Measurements from ENCODE around the gene COL23A1.
"Not testable (repeated sequence)": the region's sequence is repeated elsewhere in the genome, so short reads cannot be mapped to it uniquely, and the experiment has no call there.

COL23A1 gene

DNA sequence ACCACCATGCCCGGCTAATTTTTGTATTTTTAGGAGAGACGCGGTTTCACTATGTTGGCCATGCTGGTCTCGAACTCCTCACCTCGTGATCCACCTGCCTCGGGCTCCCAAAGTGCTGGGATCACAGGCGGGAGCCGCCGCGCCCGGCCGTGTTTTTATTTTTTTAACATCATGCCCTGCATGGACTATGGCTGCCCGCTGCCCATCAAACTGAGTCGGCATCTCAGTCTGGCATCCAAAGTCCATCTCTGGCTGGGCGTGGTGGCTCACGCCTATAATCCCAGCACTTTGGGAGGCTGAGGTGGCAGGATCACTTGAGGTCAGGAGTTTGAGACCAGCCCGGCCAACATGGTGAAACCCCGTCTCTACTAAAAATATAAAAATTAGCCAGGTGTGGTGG lies 336.6 kb downstream of the COL23A1 start:
- not testable (repeated sequence) for H3K4me3 ChIP-seq (ENCODE audit: low read depth, low read length)

GRCh38 chr5:178252258-178252657 lies 337.9 kb downstream of the COL23A1 start:
- no peak overlapping the region for H3K4me3 ChIP-seq (ENCODE audit: low read depth, low read length)

- no peak overlapping the region for H3K4me3 ChIP-seq (ENCODE audit: low read depth, low read length)
Observed at GRCh38 chr5:178250263-178250662, 339.9 kb downstream of the COL23A1 start.

- H3K4me3 ChIP-seq (ENCODE audit: low read depth, low read length) = no peak overlapping the region
Observed at GRCh38 chr5:178249191-178249989, 340.8 kb downstream of the COL23A1 start.

DNA sequence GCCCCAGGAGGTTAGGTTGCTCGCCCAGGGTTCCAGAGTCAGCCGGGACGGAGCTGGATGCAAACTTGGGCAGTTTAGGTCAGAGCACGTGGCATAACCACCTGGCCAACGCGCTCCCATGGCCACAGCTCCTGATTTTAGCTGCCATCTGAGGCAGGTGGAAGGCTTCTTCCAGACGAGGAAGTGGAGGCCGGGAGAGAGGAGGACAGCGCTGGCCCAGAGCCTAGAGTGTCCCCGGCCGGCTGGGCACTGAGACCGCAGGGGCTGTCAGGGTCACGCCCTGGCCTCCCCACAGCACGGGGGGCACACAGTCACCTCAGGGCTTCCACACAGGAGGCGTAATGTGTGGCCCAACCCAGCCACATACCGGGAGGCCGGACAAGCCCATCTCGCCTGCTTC lies 341.4 kb downstream of the COL23A1 start:
- no peak overlapping the region for H3K4me3 ChIP-seq (ENCODE audit: low read depth, low read length)

DNA sequence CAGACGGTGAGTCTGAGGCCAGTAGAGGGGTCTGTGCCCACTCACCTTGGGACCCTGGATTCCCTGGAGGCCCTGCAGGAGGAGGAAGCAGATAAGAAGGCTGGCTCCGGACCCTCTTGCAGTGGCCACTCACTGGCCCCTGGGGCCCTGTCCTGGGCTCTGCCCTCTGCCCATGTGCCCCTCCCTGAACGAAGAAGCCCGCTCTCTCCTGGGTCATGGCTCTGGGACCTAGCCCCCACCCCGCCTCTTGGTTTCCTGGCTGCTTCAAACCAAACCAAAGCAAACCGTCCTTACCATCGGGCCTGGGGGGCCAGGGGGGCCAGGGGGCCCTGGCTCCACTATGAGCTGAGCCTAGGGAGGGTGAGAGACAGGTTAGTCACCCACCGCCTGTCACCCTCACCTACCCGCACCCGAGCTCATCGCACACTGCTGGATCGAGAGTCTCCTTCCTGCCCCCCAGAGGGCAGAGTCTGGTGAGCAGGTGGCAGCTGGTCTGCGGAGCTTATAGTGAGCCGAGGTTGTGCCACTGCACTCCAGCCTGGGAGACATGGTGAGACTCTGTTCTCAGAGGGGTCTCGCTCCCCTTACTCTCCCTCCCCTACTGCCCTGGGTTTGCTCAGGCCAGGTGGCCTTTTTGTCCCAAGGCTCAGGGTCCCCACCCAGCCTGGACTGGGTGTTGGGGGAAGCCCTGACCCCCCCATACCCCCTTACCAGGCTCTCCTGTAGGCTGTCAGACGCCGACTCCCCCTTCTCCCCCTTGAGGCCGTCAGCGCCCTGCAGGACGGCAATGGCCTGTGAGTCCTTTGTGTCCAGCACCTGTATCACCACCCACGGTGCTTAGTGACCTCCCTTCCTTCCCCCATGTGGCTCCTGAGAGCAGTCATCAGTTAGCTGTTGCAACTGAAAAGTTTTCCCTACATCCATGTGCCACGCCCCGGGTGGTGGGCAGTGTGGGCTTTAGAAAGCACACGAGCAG lies 342.4 kb downstream of the COL23A1 start:
- no peak overlapping the region for H3K4me3 ChIP-seq (ENCODE audit: low read depth, low read length)

DNA sequence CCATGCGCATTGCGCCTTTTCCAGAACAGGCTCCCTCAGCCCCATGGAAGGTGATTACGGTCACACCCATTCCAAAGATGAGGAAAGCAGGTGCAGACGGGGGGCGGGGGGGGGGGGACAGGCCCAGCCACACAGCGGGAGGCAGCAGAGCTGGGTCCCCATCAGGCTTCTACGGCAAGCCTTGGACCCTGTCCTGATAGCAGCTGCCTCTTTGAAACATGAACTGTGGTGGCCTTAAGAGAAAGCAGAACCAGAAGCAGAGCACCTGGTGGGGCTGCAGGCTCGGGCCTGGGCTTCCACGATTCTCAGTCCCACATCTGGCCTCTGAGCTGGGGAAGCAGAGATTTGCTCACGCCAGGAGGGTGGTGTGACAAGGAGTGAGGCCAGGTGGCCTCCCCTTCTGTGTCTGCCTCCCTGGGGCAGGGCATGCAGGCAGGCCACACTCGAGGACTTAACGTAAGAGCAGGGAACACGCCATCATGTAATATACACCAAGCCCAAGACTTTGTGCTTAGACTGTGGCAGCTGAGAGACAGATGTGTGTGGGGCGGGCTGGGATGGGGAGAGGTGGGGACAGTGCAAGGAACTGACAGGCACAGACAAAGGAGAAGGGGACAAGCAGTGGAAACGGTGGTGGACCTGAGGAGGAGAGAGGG lies 343.4 kb downstream of the COL23A1 start:
- no peak overlapping the region for H3K4me3 ChIP-seq (ENCODE audit: low read depth, low read length)

DNA sequence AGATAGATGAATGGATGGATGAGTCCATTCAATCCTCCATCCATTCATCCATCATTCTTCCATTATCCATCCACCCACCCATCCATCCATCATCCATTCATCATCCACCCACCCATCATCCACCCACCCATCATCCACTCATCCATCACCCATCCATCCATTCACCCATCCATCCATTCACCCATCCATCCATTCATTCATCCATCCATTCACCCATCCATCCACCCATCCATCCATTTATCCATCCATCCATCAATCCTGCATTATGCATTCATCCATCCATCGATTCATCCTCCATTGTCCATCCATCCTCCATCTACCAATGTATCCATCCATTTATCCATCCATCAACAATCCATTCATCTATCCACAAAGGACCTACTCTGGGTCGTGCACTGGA lies 344.8 kb downstream of the COL23A1 start:
- no peak overlapping the region for H3K4me3 ChIP-seq (ENCODE audit: low read depth, low read length)

DNA sequence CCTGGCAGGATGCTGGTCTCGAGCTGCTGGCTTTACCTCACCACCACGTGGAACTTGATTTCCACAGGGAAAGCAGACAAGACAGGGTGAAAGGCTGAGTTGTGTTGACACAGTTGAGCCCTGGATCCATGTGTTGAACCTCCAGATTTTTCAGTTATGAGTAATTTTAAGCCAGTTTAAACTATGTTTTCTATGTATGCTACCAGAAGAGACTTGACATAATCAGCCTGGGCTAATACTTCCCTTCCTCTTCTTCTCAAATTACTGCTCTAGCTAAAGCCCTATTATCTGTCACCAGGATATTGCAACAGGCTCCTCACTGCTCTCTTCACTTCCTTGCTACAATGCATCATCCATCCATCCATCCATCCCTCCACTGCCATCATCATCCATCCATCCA lies 345.6 kb downstream of the COL23A1 start:
- H3K4me3 ChIP-seq (ENCODE audit: low read depth, low read length) = no peak overlapping the region

DNA sequence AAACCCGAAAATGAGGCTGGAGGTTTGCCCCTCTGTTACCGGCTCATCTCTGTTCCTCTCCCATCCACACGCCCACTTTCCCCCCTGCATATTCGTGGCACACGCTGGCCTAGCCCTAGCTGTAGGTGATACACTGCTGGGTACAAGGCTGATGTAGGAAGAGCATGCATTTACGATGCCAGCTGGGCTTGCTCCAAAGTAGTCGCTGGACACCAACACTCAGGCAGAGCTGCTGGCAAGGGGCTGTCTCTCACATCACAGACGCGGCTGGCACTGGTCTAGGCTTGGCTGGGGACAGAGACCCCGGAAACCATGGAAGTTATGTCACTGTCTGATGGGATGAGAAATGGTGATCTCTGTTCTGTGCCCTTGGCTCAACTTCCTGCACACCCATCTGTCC lies 347.8 kb downstream of the COL23A1 start:
- H3K4me3 ChIP-seq (ENCODE audit: low read depth, low read length) = no peak overlapping the region

DNA sequence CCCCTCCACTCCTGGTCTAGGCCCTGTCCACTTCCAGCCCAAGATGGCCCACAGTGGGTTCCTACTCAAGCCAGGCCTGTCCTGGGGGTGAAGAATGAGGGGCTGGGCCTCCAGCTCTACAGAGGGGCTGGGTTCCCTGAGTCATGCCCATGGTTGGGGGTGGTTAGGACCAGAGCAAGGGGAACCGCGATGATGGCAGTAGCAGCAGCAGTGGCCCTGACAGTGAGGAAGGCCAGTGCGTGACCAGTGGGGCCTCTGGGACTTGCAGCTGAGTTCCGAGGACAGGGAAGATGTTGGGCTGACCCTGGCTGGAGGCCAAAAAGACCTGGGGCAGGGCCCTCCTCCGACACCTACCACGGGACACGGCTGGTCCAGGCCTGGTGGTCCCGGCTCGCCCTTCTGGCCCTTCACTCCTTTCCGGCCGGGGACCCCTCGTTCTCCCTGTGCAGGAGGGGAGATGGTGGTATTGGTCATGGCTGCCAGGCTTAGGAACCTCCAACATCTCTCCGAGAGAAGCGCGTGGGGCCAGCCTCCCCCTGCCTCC lies 348.4 kb downstream of the COL23A1 start:
- H3K4me3 ChIP-seq (ENCODE audit: low read depth, low read length) = no peak overlapping the region

- H3K4me3 ChIP-seq (ENCODE audit: low read depth, low read length) = no peak overlapping the region
Observed at GRCh38 chr5:178241231-178241663, 348.9 kb downstream of the COL23A1 start.

- H3K4me3 ChIP-seq (ENCODE audit: low read depth, low read length) = no peak overlapping the region
Observed at GRCh38 chr5:178240766-178241165, 349.4 kb downstream of the COL23A1 start.

DNA sequence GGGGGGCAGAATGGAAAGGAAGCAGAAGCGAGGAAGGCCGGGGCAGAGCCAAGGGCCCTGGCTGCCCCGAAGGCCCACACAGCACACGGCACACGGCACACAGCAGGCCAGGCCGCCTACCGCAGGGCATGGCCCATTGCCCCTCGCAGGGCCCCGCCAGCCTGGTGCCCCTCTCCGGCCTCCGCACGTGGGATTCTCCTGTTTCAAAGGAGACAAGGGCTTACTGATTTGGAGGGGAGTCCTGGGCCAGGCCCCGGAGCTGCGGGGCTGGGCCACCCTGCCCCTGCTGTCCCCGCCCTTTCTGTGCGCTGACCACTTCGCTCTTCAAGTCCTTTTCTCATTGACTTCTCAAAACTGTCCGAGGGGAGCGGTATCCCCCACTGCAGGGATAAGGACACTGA lies 349.9 kb downstream of the COL23A1 start:
- no peak overlapping the region for H3K4me3 ChIP-seq (ENCODE audit: low read depth, low read length)

- not testable (repeated sequence) for H3K4me3 ChIP-seq (ENCODE audit: low read depth, low read length)
Observed at GRCh38 chr5:178239626-178240301, 350.4 kb downstream of the COL23A1 start.

- H3K4me3 ChIP-seq (ENCODE audit: low read depth, low read length) = no peak overlapping the region
Observed at GRCh38 chr5:178238711-178239592, 351.2 kb downstream of the COL23A1 start.

GRCh38 chr5:178238313-178238635 lies 351.9 kb downstream of the COL23A1 start:
- no peak overlapping the region for H3K4me3 ChIP-seq (ENCODE audit: low read depth, low read length)

GRCh38 chr5:178237431-178238312 lies 352.5 kb downstream of the COL23A1 start:
- H3K4me3 ChIP-seq (ENCODE audit: low read depth, low read length) = no peak overlapping the region

- no peak overlapping the region for H3K4me3 ChIP-seq (ENCODE audit: low read depth, low read length)
Observed at GRCh38 chr5:178236679-178237078, 353.5 kb downstream of the COL23A1 start.

All from iPS-11a (cell line).